MM.1S (cell line): ENCODE results near the gene DNAAF1.

Experiments used
- DNase-seq: peaks from one replicate; pipeline ENCODE4 v3.0.0-alpha.2; 2015
- H2AFZ ChIP-seq: fragments of 300-600 bp; sonication (generic); 2 replicates; pipeline ENCODE4 v1.6.0; 2016; ENCODE audit warnings: antibody characterized with exemption, low read length
- H3F3A ChIP-seq: fragments of 300-600 bp; sonication (generic); 2 replicates; pipeline ENCODE4 v1.6.1; 2016; ENCODE audit warnings: mild to moderate bottlenecking, antibody characterized with exemption, low read length, moderate library complexity, mixed read lengths; ENCODE audit not compliant: insufficient read depth
- H3K27ac ChIP-seq: fragments of 300-600 bp; sonication (generic); 2 replicates; pipeline ENCODE4 v1.5.1; 2016; ENCODE audit warnings: mild to moderate bottlenecking, low read length
- H3K27me3 ChIP-seq: fragments of 300-600 bp; sonication (generic); replicated peaks from 2 replicates; pipeline ENCODE4 v1.6.0; 2016; ENCODE audit warnings: low read length; ENCODE audit not compliant: insufficient read depth
- H3K36me3 ChIP-seq: fragments of 300-600 bp; sonication (generic); replicated peaks from 2 replicates; pipeline ENCODE4 v1.6.1; 2016; ENCODE audit warnings: mild to moderate bottlenecking, low read length, mixed read lengths; ENCODE audit not compliant: insufficient read depth
- H3K4me1 ChIP-seq: fragments of 300-600 bp; sonication (generic); 2 replicates; pipeline ENCODE4 v1.6.1; 2016; ENCODE audit warnings: low read length, mixed read lengths
- H3K4me2 ChIP-seq: fragments of 300-600 bp; sonication (generic); 2 replicates; pipeline ENCODE4 v1.6.0; 2016; ENCODE audit warnings: low read depth, low read length
- H3K4me3 ChIP-seq: fragments of 300-600 bp; sonication (generic); 2 replicates; pipeline ENCODE4 v1.5.1; 2016; ENCODE audit warnings: low read length, mixed read lengths
- H3K79me2 ChIP-seq: fragments of 300-600 bp; sonication (generic); 2 replicates; pipeline ENCODE4 v1.6.1; 2016; ENCODE audit warnings: mixed run types, low read length, mixed read lengths
- H3K9ac ChIP-seq: fragments of 300-600 bp; sonication (generic); 2 replicates; pipeline ENCODE4 v1.6.1; 2016; ENCODE audit warnings: low read length, mixed read lengths
- H3K9me2 ChIP-seq: fragments of 300-600 bp; sonication (generic); replicated peaks from 2 replicates; pipeline ENCODE4 v1.6.1; 2016; ENCODE audit warnings: mild to moderate bottlenecking, low read length, mixed read lengths; ENCODE audit not compliant: insufficient read depth
- H3K9me3 ChIP-seq: fragments of 300-600 bp; sonication (generic); replicated peaks from 2 replicates; pipeline ENCODE4 v1.6.1; 2016; ENCODE audit warnings: mild to moderate bottlenecking, low read length, mixed read lengths; ENCODE audit not compliant: insufficient read depth
- H4K20me1 ChIP-seq: fragments of 300-600 bp; sonication (generic); 2 replicates; pipeline ENCODE4 v1.6.1; 2016; ENCODE audit warnings: mild to moderate bottlenecking, low read length, moderate library complexity, mixed read lengths; ENCODE audit not compliant: insufficient read depth
- EZH2 ChIP-seq: fragments of 300-600 bp; sonication (generic); optimal IDR thresholded peaks from 2 replicates; pipeline ENCODE3; 2017; ENCODE audit warnings: low read depth, mild to moderate bottlenecking, antibody characterized with exemption, low read length, mixed read lengths
- EZH2phosphoT487 ChIP-seq: fragments of 300-600 bp; sonication (generic); IDR thresholded peaks from 2 replicates; pipeline ENCODE4 v1.6.1; 2018; ENCODE audit warnings: antibody characterized with exemption, low read length
- TF ChIP-seq, protein P1 (sequence below): fragments of 300-600 bp; sonication (generic); IDR thresholded peaks from 2 replicates; pipeline ENCODE4 v1.5.1; 2016; ENCODE audit warnings: antibody characterized with exemption, low read length, mixed read lengths

The DNAAF1 gene

DNA sequence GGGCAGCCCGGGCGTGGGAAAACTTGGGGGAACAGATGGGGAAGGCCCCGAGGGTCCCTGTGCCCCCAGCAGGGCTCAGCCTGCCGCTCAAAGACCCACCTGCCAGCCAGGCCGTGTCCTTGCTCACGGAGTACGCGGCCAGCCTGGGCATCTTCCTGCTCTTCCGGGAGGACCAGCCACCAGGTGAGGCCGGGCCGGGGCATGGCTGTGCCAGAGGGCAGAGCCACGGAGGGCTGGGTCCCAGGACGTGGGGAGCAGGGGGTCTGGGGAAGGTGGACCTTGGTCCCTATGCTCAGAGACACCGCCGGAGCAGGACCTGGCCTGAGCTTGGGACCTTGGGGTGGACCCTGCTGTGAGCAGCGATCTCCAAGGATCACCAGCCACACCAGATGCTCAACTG, 46.4 kb downstream of the DNAAF1 start:
- no peak overlapping the region for H3K9ac ChIP-seq
- no peaks in the 10 kb centered on the region for H3F3A ChIP-seq
- H3K27me3 ChIP-seq: no peaks in the 10 kb centered on the region
- TF ChIP-seq EZH2phosphoT487 (no peak), EZH2 (no peak)
- TF ChIP-seq, protein P1, sequence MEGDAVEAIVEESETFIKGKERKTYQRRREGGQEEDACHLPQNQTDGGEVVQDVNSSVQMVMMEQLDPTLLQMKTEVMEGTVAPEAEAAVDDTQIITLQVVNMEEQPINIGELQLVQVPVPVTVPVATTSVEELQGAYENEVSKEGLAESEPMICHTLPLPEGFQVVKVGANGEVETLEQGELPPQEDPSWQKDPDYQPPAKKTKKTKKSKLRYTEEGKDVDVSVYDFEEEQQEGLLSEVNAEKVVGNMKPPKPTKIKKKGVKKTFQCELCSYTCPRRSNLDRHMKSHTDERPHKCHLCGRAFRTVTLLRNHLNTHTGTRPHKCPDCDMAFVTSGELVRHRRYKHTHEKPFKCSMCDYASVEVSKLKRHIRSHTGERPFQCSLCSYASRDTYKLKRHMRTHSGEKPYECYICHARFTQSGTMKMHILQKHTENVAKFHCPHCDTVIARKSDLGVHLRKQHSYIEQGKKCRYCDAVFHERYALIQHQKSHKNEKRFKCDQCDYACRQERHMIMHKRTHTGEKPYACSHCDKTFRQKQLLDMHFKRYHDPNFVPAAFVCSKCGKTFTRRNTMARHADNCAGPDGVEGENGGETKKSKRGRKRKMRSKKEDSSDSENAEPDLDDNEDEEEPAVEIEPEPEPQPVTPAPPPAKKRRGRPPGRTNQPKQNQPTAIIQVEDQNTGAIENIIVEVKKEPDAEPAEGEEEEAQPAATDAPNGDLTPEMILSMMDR: no peak
- H3K27ac ChIP-seq: no peak overlapping the region
- no peak overlapping the region for H3K4me3 ChIP-seq
- no peak for DNase-seq
- H3K9me3 ChIP-seq: no peaks in the 10 kb centered on the region
- no peaks in the 10 kb centered on the region for H3K36me3 ChIP-seq
- no peak overlapping the region for H2AFZ ChIP-seq
- H3K4me1 ChIP-seq: no peaks in the 10 kb centered on the region
- no peaks in the 10 kb centered on the region for H3K9me2 ChIP-seq
- H3K79me2 ChIP-seq: peaks cover 4% of the 10 kb centered on the region
- H3K4me2 ChIP-seq: no peak overlapping the region
- H4K20me1 ChIP-seq: no peaks in the 10 kb centered on the region

DNA sequence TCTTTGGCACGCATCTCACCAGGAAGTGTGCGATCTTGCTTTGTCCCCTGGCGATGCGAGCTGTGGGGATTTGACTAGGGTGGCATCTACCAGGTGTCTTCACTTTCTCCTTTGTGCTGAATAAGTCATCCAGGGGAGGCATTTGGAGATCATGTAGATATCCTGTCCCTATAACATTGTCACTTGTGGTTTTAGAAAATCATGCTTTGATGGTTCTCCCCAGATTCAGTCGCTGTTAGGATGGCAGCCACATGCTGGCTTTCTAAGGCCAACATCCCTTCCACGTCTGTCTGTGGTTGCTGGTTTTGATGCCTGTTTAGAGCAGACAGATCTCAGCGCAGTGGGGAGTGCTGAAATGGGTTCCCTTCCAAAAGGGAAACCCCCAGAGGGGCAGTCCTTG, 48.4 kb downstream of the DNAAF1 start:
- no peak overlapping the region for H3K4me3 ChIP-seq
- H3K9me3 ChIP-seq: no peaks in the 10 kb centered on the region

DNA sequence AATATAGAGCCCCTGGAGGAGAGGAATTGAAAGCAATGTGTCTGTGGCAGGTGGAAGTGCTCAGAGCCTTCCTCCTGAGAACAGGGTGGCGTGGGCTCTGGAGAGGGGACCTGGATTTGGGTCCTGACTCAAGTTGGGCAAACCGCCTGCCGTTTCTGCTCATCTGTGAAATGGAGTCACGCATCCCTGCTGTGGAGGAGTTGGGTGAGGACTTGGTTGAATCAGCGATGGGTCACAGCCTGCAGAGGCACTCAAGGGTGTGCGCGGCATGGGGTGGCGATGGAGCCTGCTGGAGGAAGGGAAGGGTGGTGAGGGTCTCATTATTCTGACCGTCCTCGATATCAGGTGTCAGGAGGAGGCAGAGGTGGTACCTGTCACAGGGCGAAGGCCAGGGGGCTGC, 48.9 kb downstream of the DNAAF1 start:
- Histone ChIP-seq H3K9me3 (no peaks in the 10 kb centered on the region), H3K9me2 (no peaks in the 10 kb centered on the region), H3K4me3 (no peak overlapping the region), H3K36me3 (no peaks in the 10 kb centered on the region), H3K9ac (no peak overlapping the region), H3K27me3 (0 out of 2 replicates have a peak, but pooled peaks cover 3% of the 10 kb centered on the region), H4K20me1 (no peaks in the 10 kb centered on the region), H3K27ac (no peak overlapping the region), H3K4me1 (no peaks in the 10 kb centered on the region), H2AFZ (no peak overlapping the region), H3F3A (no peaks in the 10 kb centered on the region), H3K4me2 (no peak overlapping the region), H3K79me2 (no peaks in the 10 kb centered on the region)
- DNase-seq: no peak
- no peak for TF ChIP-seq EZH2
- TF ChIP-seq, protein P1: no peak
- TF ChIP-seq EZH2phosphoT487: no peak

More for the DNA sequence above, 48.4 kb downstream of the DNAAF1 start:
- H3K9me2 ChIP-seq: no peaks in the 10 kb centered on the region
- no peaks in the 10 kb centered on the region for H3K79me2 ChIP-seq
- H3K4me2 ChIP-seq: no peak overlapping the region
- DNase-seq: no peak
- H3K36me3 ChIP-seq: no peaks in the 10 kb centered on the region
- no peak overlapping the region for H2AFZ ChIP-seq
- H4K20me1 ChIP-seq: no peaks in the 10 kb centered on the region
- TF ChIP-seq EZH2phosphoT487 (no peak), EZH2 (no peak)
- TF ChIP-seq, protein P1: no peak
- H3F3A ChIP-seq: no peaks in the 10 kb centered on the region
- H3K27ac ChIP-seq: no peak overlapping the region
- no peaks in the 10 kb centered on the region for H3K27me3 ChIP-seq
- H3K9ac ChIP-seq: no peak overlapping the region
- H3K4me1 ChIP-seq: no peaks in the 10 kb centered on the region
